IMR-90 (cell line): Measurements from ENCODE around the gene PDGFC. TPM values are rescaled to one million over a fixed set of nuclear protein-coding genes. Genes with fewer than 3 reads are reported as not detected.
A peak's percentile ranks its signal among the peaks of the same experiment; 100 is the strongest.

Experiments
- ATAC-seq: fragments of 200-7000 bp; cut with Tn5 transposase; 2 replicates; pipeline ENCODE4 v1.9.1; 2020; ENCODE audit warnings: low read depth, mild to moderate bottlenecking, moderate library complexity
- BruUV-seq: library from RNA; stranded (reverse); fragments of 400-500 nt; replicated peaks from 2 replicates; lab custom pipeline; 2021; lab: Mats Ljungman, UMichigan
- CTCF ChIA-PET: fragments of 300-600 bp; formaldehyde crosslinking; extraction: SDS; loops from one replicate; lab custom pipeline; 2021; ENCODE audit warnings: antibody characterized with exemption; lab: Yijun Ruan, JAX
- POLR2A ChIA-PET: fragments of 300-600 bp; sonication (Branson Sonifier 250); formaldehyde crosslinking; loops from one replicate; lab custom pipeline; 2022; ENCODE audit warnings: antibody characterized with exemption; ENCODE audit not compliant: unreplicated experiment; lab: Charles Lee
- DNase-seq: peaks from one replicate; pipeline ENCODE4 v3.0.0; 2013
- H2AFZ ChIP-seq: replicated peaks from 2 replicates; pipeline ENCODE3; 2013; ENCODE audit warnings: low read length, mild to moderate bottlenecking; ENCODE audit not compliant: poor library complexity
- H2AK5ac ChIP-seq: 2 replicates; pipeline ENCODE4 v1.6.1; 2013; ENCODE audit warnings: low read depth, low read length, inconsistent platforms
- H2AK9ac ChIP-seq: replicated peaks from 2 replicates; pipeline ENCODE3; 2013; ENCODE audit warnings: mild to moderate bottlenecking, low read depth, low read length, moderate library complexity; ENCODE audit not compliant: poor library complexity
- H2BK120ac ChIP-seq: 2 replicates; pipeline ENCODE4 v1.6.1; 2013; ENCODE audit warnings: low read depth, low read length, inconsistent platforms
- H2BK15ac ChIP-seq: 3 replicates; pipeline ENCODE4 v1.6.1; 2013; ENCODE audit warnings: low read depth, low read length, inconsistent platforms
- H2BK20ac ChIP-seq: 2 replicates; pipeline ENCODE4 v1.6.1; 2013; ENCODE audit warnings: low read depth, mild to moderate bottlenecking, inconsistent platforms, low read length, moderate library complexity
- H2BK5ac ChIP-seq: 2 replicates; pipeline ENCODE4 v1.6.1; 2013; ENCODE audit warnings: mild to moderate bottlenecking, low read depth, low read length, inconsistent platforms; ENCODE audit not compliant: poor library complexity, severe bottlenecking
- H3K14ac ChIP-seq: replicated peaks from 2 replicates; pipeline ENCODE4 v1.6.1; 2013; ENCODE audit warnings: low read depth, low read length, inconsistent platforms
- H3K18ac ChIP-seq: 2 replicates; pipeline ENCODE4 v1.6.1; 2013; ENCODE audit warnings: low read depth, low read length, control low read depth
- H3K23ac ChIP-seq: 2 replicates; pipeline ENCODE4 v1.6.1; 2013; ENCODE audit warnings: low read depth, low read length, inconsistent platforms
- H3K27ac ChIP-seq: 2 replicates; pipeline ENCODE4 v1.5.1; 2013; ENCODE audit warnings: mild to moderate bottlenecking, control low read depth, low read length; ENCODE audit not compliant: insufficient read depth
- H3K27me3 ChIP-seq: 2 replicates; pipeline ENCODE4 v1.6.1; 2013; ENCODE audit warnings: low read length; ENCODE audit not compliant: control insufficient read depth, insufficient read depth
- H3K36me3 ChIP-seq: 2 replicates; pipeline ENCODE4 v1.6.1; 2013; ENCODE audit warnings: low read length, mixed read lengths; ENCODE audit not compliant: control insufficient read depth, insufficient read depth
- H3K4ac ChIP-seq: 2 replicates; pipeline ENCODE4 v1.6.1; 2013; ENCODE audit warnings: low read depth, low read length, inconsistent platforms
- H3K4me1 ChIP-seq: 2 replicates; pipeline ENCODE4 v1.6.1; 2013; ENCODE audit warnings: low read length, mixed read lengths; ENCODE audit not compliant: control insufficient read depth, insufficient read depth
- H3K4me2 ChIP-seq: 2 replicates; pipeline ENCODE4 v1.6.1; 2013; ENCODE audit warnings: low read depth, mild to moderate bottlenecking, control low read depth, low read length, moderate library complexity
- H3K4me3 ChIP-seq: 2 replicates; pipeline ENCODE4 v1.5.1; 2013; ENCODE audit warnings: low read depth, mild to moderate bottlenecking, control low read depth, low read length, moderate library complexity; ENCODE audit not compliant: insufficient read depth
- H3K56ac ChIP-seq: 2 replicates; pipeline ENCODE4 v1.6.1; 2013; ENCODE audit warnings: low read length, inconsistent platforms; ENCODE audit not compliant: insufficient read depth; ENCODE audit errors: extremely low read depth
- H3K79me1 ChIP-seq, 2 experiments: 2 replicates each; pipeline ENCODE4 v1.6.1; 2013; ENCODE audit warnings: low read length in 2 of 2, inconsistent platforms in 1 of 2, low read depth in 1 of 2
- H3K9ac ChIP-seq: 2 replicates; pipeline ENCODE4 v1.6.1; 2013; ENCODE audit warnings: low read depth, low read length, control low read depth
- H3K9me1 ChIP-seq: 2 replicates; pipeline ENCODE4 v1.6.1; 2013; ENCODE audit warnings: low read length, inconsistent platforms; ENCODE audit not compliant: insufficient read depth
- H3K9me3 ChIP-seq: 2 replicates; pipeline ENCODE4 v1.6.1; 2013; ENCODE audit warnings: low read length; ENCODE audit not compliant: control insufficient read depth, insufficient read depth
- H4K20me1 ChIP-seq: 2 replicates; pipeline ENCODE4 v1.6.1; 2013; ENCODE audit warnings: low read length, inconsistent platforms; ENCODE audit not compliant: insufficient read depth
- H4K5ac ChIP-seq: 2 replicates; pipeline ENCODE4 v1.6.1; 2013; ENCODE audit warnings: mild to moderate bottlenecking, low read depth, low read length, control low read depth
- H4K8ac ChIP-seq, 2 experiments: 2 replicates each; pipeline ENCODE4 v1.6.1; 2013; ENCODE audit warnings: low read depth in 2 of 2, low read length in 2 of 2, control low read depth in 1 of 2, inconsistent platforms in 1 of 2
- H4K91ac ChIP-seq: 2 replicates; pipeline ENCODE4 v1.6.1; 2013; ENCODE audit warnings: low read depth, low read length, inconsistent platforms; ENCODE audit not compliant: insufficient read depth
- BHLHE40 ChIP-seq: fragments of 150-350 bp; IDR thresholded peaks from 2 replicates; pipeline ENCODE4 v1.6.1; 2016; ENCODE audit warnings: mild to moderate bottlenecking, low read depth, low read length
- CHD1 ChIP-seq: IDR thresholded peaks from 2 replicates; pipeline ENCODE4 v1.6.1; 2012; ENCODE audit warnings: low read depth, low read length, improper control_type of control experiment
- CTCF ChIP-seq: conservative IDR thresholded peaks from 2 replicates; pipeline ENCODE4 v1.5.1; 2012; ENCODE audit warnings: mild to moderate bottlenecking, low read depth, low read length, improper control_type of control experiment
- FOS ChIP-seq: fragments of 150-350 bp; IDR thresholded peaks from 2 replicates; pipeline ENCODE4 v1.6.1; 2016; ENCODE audit warnings: low read depth, low read length
- MAFK ChIP-seq: IDR thresholded peaks from 2 replicates; pipeline ENCODE4 v1.6.1; 2012; ENCODE audit warnings: low read depth, low read length, improper control_type of control experiment
- NFE2L2 ChIP-seq: fragments of 150-350 bp; IDR thresholded peaks from 2 replicates; pipeline ENCODE4 v1.6.1; 2016; ENCODE audit warnings: low read depth, mild to moderate bottlenecking, low read length
- POLR2A ChIP-seq: IDR thresholded peaks from 2 replicates; pipeline ENCODE4 v1.6.1; 2012; ENCODE audit warnings: mild to moderate bottlenecking, low read depth, low read length
- RAD21 ChIP-seq: IDR thresholded peaks from 2 replicates; pipeline ENCODE4 v1.6.1; 2012; ENCODE audit warnings: low read length, improper control_type of control experiment
- RCOR1 ChIP-seq: IDR thresholded peaks from 2 replicates; pipeline ENCODE4 v1.6.1; 2012; ENCODE audit warnings: mild to moderate bottlenecking, low read length, improper control_type of control experiment; ENCODE audit not compliant: insufficient replicate concordance
- RFX5 ChIP-seq: IDR thresholded peaks from 2 replicates; pipeline ENCODE4 v1.8.0; 2012; ENCODE audit warnings: low read depth, mild to moderate bottlenecking, low read length, moderate library complexity
- SMC3 ChIP-seq: fragments of 150-350 bp; IDR thresholded peaks from 2 replicates; pipeline ENCODE4 v1.6.1; 2016; ENCODE audit warnings: low read depth, mild to moderate bottlenecking, antibody characterized with exemption, low read length, moderate library complexity
- WGBS, 2 experiments: methylation state at CpG; one replicate each; pipeline versions ENCODE4 v1.1.5 to v1.1.7; 2013; ENCODE audit warnings: missing lambda C conversion rate in 2 of 2; ENCODE audit not compliant: insufficient read length in 1 of 2; ENCODE audit errors: extremely low coverage in 2 of 2; 5-methylcytosine and 5-hydroxymethylcytosine counted together
- dilution Hi-C: fragments of 300-500 bp; cut with HindIII; formaldehyde crosslinking; loops from one replicate; pipeline ENCODE4 v1.14.3; 2018; ENCODE audit warnings: low sequenced_read_pairs; ENCODE audit not compliant: unreplicated experiment
- in situ Hi-C: fragments of 300-500 bp; cut with MboI; formaldehyde crosslinking; loops from 3 replicates; pipeline ENCODE4 v1.14.3; 2019; ENCODE audit warnings: low sequenced_read_pairs, inconsistent platforms, mixed read lengths
- intact Hi-C: fragments of 100-400 bp; cut with micrococcal nuclease; formaldehyde crosslinking; loops from 2 replicates; pipeline ENCODE4 v1.10.0; 2022
- polyA plus RNA-seq, 3 experiments: library from polyadenylated mRNA; depleted of rRNA; stranded (reverse); fragments of >200 nt; gene quantifications; 2 replicates each; pipeline ENCODE4 v1.2.3, GENCODE V29; 2012; ENCODE audit warnings: low replicate concordance in 1 of 3
- total RNA-seq: library from RNA; depleted of rRNA; stranded (reverse); fragments of >200 nt; gene quantifications from 2 replicates; pipeline ENCODE4 v1.2.3, GENCODE V29; 2012
- TF ChIP-seq, protein P1 (sequence below): fragments of 150-350 bp; IDR thresholded peaks from 2 replicates; pipeline ENCODE4 v1.6.1; 2017; ENCODE audit warnings: mild to moderate bottlenecking, antibody characterized with exemption, low read length, low read depth

PDGFC gene
- total and polyA plus RNA-seq, 2 of the 4 experiments (the other 2 are of a cell fraction): 19.8 to 90.7 TPM

- H2AK9ac ChIP-seq: no peak overlapping the region
- no peaks in the 10 kb centered on the region for H3K36me3 ChIP-seq
- H2BK5ac ChIP-seq: peak overlapping the region; percentile 82
- peak overlapping the region; percentile 61; the same call in 2 of the 3 replicates for H2BK15ac ChIP-seq
- H2AFZ ChIP-seq: no peak overlapping the region
- peak overlapping the region; percentile 38; the same call in 1 of the 2 replicates for H3K9ac ChIP-seq
- no peak overlapping the region for H3K27ac ChIP-seq
- peak overlapping the region; percentile 28; the same call in 1 of the 2 replicates for H3K4me2 ChIP-seq
- ChIA-PET POLR2A (no interaction called here), CTCF (no interaction called here)
- H3K4me3 ChIP-seq: no peak overlapping the region
- H3K4ac ChIP-seq: peak overlapping the region; percentile 31; the same call in 1 of the 2 replicates
- TF ChIP-seq POLR2A (no peak), RFX5 (no peak), FOS (no peak), RCOR1 (no peak), BHLHE40 (no peak), CHD1 (no peak), SMC3 (no peak), CTCF (no peak), MAFK (no peak), NFE2L2 (no peak), RAD21 (no peak)
- TF ChIP-seq, protein P1, sequence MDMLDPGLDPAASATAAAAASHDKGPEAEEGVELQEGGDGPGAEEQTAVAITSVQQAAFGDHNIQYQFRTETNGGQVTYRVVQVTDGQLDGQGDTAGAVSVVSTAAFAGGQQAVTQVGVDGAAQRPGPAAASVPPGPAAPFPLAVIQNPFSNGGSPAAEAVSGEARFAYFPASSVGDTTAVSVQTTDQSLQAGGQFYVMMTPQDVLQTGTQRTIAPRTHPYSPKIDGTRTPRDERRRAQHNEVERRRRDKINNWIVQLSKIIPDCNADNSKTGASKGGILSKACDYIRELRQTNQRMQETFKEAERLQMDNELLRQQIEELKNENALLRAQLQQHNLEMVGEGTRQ: no peak
- no TSS peak for BruUV-seq
- peak overlapping the region; percentile 0; the same call in 1 of the 2 replicates for H4K91ac ChIP-seq
- DNase-seq (no peak), ATAC-seq (no peak)
- H3K14ac ChIP-seq: peak overlapping the region; percentile 23; the same call in 1 of the 2 replicates
- intact Hi-C loops: loop anchor here (1.0 kb wide), 1 partner anchor 649 kb away; no protein-coding TSS in a partner anchor
- no peaks in the 10 kb centered on the region for H3K27me3 ChIP-seq
- H3K9me1 ChIP-seq: peaks cover 10% of the 10 kb centered on the region
- no peak overlapping the region for H3K56ac ChIP-seq
- H3K18ac ChIP-seq: peak overlapping the region; percentile 74
- peaks cover 8 to 50% of the 10 kb centered on the region in 2 experiments for H3K79me1 ChIP-seq
- dilution Hi-C loops: no loop called here
- peaks cover 18% of the 10 kb centered on the region for H3K4me1 ChIP-seq
- peak overlapping the region; percentile 48; the same call in 1 of the 2 replicates for H2BK20ac ChIP-seq
- H2AK5ac ChIP-seq: peak overlapping the region; percentile 22; the same call in 1 of the 2 replicates
- H4K8ac ChIP-seq: peak overlapping the region; percentile 68 to 72
- no peaks in the 10 kb centered on the region for H4K20me1 ChIP-seq
- no peaks in the 10 kb centered on the region for H3K9me3 ChIP-seq
- in situ Hi-C loops: no loop called here
- peak overlapping the region; percentile 18; the same call in 1 of the 2 replicates for H3K23ac ChIP-seq
- peak overlapping the region; percentile 72 for H2BK120ac ChIP-seq
- H4K5ac ChIP-seq: peak overlapping the region; percentile 74
- 100% methylated on average over 2 of the region's 4 CpGs; no CpG with 5 or more reads in 1 of the 2 experiments for WGBS, 2 experiments
Measured at GRCh38 chr4:156942991-156943390, 28.6 kb downstream of the PDGFC start.
